KOPT-K1 (cell line): Measurements from ENCODE around the gene ARSG.

ENCODE experiments used
- H3K27ac ChIP-seq: fragments of 200-600 bp; sonication (generic); 2 replicates; pipeline ENCODE4 v1.5.1; 2016; ENCODE audit warnings: antibody characterized with exemption, mild to moderate bottlenecking, low read depth, low read length; ENCODE audit not compliant: poor library complexity, severe bottlenecking
- H3K36me3 ChIP-seq: fragments of 200-600 bp; sonication (generic); 2 replicates; pipeline ENCODE4 v1.5.1; 2017; ENCODE audit warnings: antibody characterized with exemption, mild to moderate bottlenecking, low read length, moderate library complexity; ENCODE audit not compliant: insufficient read depth
- H3K9me3 ChIP-seq: fragments of 200-600 bp; sonication (generic); 2 replicates; pipeline ENCODE4 v1.5.1; 2017; ENCODE audit warnings: antibody characterized with exemption, low read length, mild to moderate bottlenecking; ENCODE audit not compliant: insufficient read depth, poor library complexity, severe bottlenecking

ARSG gene

GRCh38 chr17:68462381-68463210, 171.3 kb downstream of the ARSG start:
- Histone ChIP-seq H3K9me3 (no peaks in the 10 kb centered on the region), H3K27ac (peak overlapping the region; percentile 67), H3K36me3 (no peaks in the 10 kb centered on the region)

GRCh38 chr17:68463211-68464019, 172.1 kb downstream of the ARSG start:
- no peaks in the 10 kb centered on the region for H3K9me3 ChIP-seq
- no peak overlapping the region for H3K27ac ChIP-seq
- no peaks in the 10 kb centered on the region for H3K36me3 ChIP-seq

- H3K27ac ChIP-seq = no peak overlapping the region
- H3K36me3 ChIP-seq = no peaks in the 10 kb centered on the region
- H3K9me3 ChIP-seq = no peaks in the 10 kb centered on the region
Measured at GRCh38 chr17:68468334-68468733, 177.0 kb downstream of the ARSG start.

- Histone ChIP-seq H3K36me3 (no peaks in the 10 kb centered on the region), H3K9me3 (no peaks in the 10 kb centered on the region), H3K27ac (no peak overlapping the region)
Measured at GRCh38 chr17:68468788-68469187, 177.5 kb downstream of the ARSG start.
